OCI-LY1 (cell line): Measurements from ENCODE around the gene CPAMD8.
"Not testable (repeated sequence)": the region's sequence is repeated elsewhere in the genome, so short reads cannot be mapped to it uniquely, and the experiment has no call there.

Experiments
- CTCF ChIP-seq: fragments of 200-600 bp; sonication (generic), shearing (Covaris generic); IDR thresholded peaks from 2 replicates; pipeline ENCODE4 v1.5.1; 2017; ENCODE audit warnings: mild to moderate bottlenecking, antibody characterized with exemption, low read length, moderate library complexity, mixed read lengths
- EZH2 ChIP-seq: fragments of 200-600 bp; sonication (generic), shearing (Covaris generic); IDR thresholded peaks from 2 replicates; pipeline ENCODE4 v1.8.0; 2017; ENCODE audit warnings: borderline replicate concordance, mixed run types, mild to moderate bottlenecking, antibody characterized with exemption, low read length, moderate library complexity, mixed read lengths

GRCh38 chr19:16996838-16997490, 29.6 kb downstream of the CPAMD8 start:
- TF ChIP-seq CTCF, EZH2: not testable (repeated sequence)
